Astrocyte (in vitro differentiated cells and primary cell): Measurements from ENCODE around the gene PLK1.

Experiments used
- EZH2 ChIP-seq: IDR thresholded peaks from 2 replicates; pipeline ENCODE4 v1.6.1; 2012; ENCODE audit warnings: mild to moderate bottlenecking, low read length, inconsistent platforms; ENCODE audit not compliant: insufficient read depth
- TF ChIP-seq, protein P1 (sequence below): IDR thresholded peaks from 2 replicates; pipeline ENCODE4 v1.5.1; 2011; ENCODE audit warnings: low read depth, mild to moderate bottlenecking, inconsistent platforms, low read length, moderate library complexity; ENCODE audit not compliant: insufficient read depth

- TF ChIP-seq, protein P1, sequence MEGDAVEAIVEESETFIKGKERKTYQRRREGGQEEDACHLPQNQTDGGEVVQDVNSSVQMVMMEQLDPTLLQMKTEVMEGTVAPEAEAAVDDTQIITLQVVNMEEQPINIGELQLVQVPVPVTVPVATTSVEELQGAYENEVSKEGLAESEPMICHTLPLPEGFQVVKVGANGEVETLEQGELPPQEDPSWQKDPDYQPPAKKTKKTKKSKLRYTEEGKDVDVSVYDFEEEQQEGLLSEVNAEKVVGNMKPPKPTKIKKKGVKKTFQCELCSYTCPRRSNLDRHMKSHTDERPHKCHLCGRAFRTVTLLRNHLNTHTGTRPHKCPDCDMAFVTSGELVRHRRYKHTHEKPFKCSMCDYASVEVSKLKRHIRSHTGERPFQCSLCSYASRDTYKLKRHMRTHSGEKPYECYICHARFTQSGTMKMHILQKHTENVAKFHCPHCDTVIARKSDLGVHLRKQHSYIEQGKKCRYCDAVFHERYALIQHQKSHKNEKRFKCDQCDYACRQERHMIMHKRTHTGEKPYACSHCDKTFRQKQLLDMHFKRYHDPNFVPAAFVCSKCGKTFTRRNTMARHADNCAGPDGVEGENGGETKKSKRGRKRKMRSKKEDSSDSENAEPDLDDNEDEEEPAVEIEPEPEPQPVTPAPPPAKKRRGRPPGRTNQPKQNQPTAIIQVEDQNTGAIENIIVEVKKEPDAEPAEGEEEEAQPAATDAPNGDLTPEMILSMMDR: no peak
- no peak for TF ChIP-seq EZH2
Measured at GRCh38 chr16:23701045-23701444, 22.4 kb downstream of the PLK1 start.
